ENCODE measurements around the gene CENPE. TPM values are rescaled to one million over a fixed set of nuclear protein-coding genes. Genes with fewer than 3 reads are reported as not detected.

The CENPE gene
- total and polyA plus RNA-seq, 2 donors = 2.5 to 21.2 TPM

DNA sequence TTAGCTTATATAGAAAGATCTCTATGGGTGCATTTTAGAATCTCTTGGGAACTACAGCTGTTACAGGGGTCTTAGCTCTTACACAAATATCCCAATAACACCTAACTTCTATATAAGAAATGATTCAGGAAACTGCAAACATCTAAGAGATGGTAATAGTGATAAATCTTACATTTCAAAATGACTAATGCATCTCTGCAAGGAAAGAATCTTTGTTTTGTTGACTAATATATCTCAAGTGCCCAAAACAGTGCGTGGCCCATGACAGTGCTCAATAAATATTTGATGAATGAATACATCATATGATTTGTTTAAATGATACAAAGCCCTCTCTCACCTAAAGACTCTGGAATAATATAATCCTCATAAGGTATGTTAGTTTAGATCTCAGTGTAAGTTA lies 47.5 kb downstream of the CENPE start:
- 99% methylated on average over 1 of the region's 1 CpG for WGBS
- no peaks in the 10 kb centered on the region for H3K4me1 ChIP-seq (ENCODE audit: control insufficient read depth in 2 of 2, insufficient read depth in 2 of 2, low read length in 2 of 2)
- H3K9me3 ChIP-seq (ENCODE audit: control insufficient read depth in 2 of 2, insufficient read depth in 1 of 2, low read length in 1 of 2) = no peaks in the 10 kb centered on the region
- H3K27me3 ChIP-seq (ENCODE audit: control insufficient read depth in 2 of 2, insufficient read depth in 1 of 2, low read length in 1 of 2) = no peaks in the 10 kb centered on the region
- H3K36me3 ChIP-seq (ENCODE audit: control insufficient read depth in 2 of 2, insufficient read depth in 2 of 2, low read length in 1 of 2) = peaks cover 0 to 69% of the 10 kb centered on the region in 2 donors
- DNase-seq (ENCODE audit: low read depth in 6 of 9, low spot score in 9 of 9) = no peak
- no peak overlapping the region for H3K27ac ChIP-seq (ENCODE audit: low read depth in 1 of 2, low read length in 1 of 2)
- no peak overlapping the region for H3K4me3 ChIP-seq (ENCODE audit: low read length in 2 of 2)

DNA sequence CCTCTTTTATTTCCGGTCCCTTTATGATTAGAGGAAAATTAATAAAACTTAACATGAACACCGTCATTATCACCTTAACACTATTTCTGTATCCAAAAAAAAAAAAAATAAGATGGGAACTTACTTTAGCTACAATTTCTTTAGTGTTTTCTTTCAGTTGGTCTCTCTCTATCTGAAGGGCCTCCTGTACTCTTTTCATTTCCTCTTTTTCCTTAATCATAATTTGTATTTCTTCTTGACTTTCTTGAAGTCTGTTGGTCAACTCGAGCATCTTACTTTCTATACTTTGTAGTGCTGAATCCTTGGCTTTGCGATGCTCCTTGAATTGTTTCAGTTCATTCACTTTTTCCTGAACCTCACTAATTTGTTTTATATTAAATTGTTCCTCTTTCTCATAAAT lies 53.2 kb downstream of the CENPE start:
- H3K27me3 ChIP-seq (ENCODE audit: control insufficient read depth in 2 of 2, insufficient read depth in 1 of 2, low read length in 1 of 2) = no peaks in the 10 kb centered on the region
- 98% methylated on average over 4 of the region's 4 CpGs for WGBS
- no peak for DNase-seq (ENCODE audit: low read depth in 6 of 9, low spot score in 9 of 9)
- no peaks in the 10 kb centered on the region for H3K9me3 ChIP-seq (ENCODE audit: control insufficient read depth in 2 of 2, insufficient read depth in 1 of 2, low read length in 1 of 2)
- H3K4me1 ChIP-seq (ENCODE audit: control insufficient read depth in 2 of 2, insufficient read depth in 2 of 2, low read length in 2 of 2) = no peaks in the 10 kb centered on the region
- H3K27ac ChIP-seq (ENCODE audit: low read depth in 1 of 2, low read length in 1 of 2) = no peak overlapping the region
- peaks cover 3 to 75% of the 10 kb centered on the region in 2 donors for H3K36me3 ChIP-seq (ENCODE audit: control insufficient read depth in 2 of 2, insufficient read depth in 2 of 2, low read length in 1 of 2)
- no peak overlapping the region for H3K4me3 ChIP-seq (ENCODE audit: low read length in 2 of 2)

DNA sequence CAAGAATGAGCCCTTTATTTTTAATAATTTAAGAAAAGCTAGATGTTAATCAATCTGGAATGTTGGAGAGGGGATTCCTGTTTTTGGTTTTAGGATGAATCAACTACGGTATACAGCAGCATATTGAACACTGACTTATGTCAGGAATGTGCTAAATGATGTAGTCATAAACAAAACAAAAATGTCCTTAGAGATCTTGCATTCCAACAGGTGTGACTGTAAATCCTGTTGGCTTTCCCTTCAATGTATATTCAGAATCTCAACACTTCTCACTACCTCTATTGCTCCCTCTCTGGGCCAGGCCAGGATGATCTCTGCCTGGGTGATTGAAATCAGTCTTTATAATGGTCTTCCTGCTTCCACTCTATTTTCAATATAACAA lies 60.7 kb downstream of the CENPE start:
- Histone ChIP-seq H3K27ac (ENCODE audit: low read depth in 1 of 2, low read length in 1 of 2) (no peak overlapping the region), H3K4me3 (ENCODE audit: low read length in 2 of 2) (no peak overlapping the region), H3K27me3 (ENCODE audit: control insufficient read depth in 2 of 2, insufficient read depth in 1 of 2, low read length in 1 of 2) (no peaks in the 10 kb centered on the region), H3K36me3 (ENCODE audit: control insufficient read depth in 2 of 2, insufficient read depth in 2 of 2, low read length in 1 of 2) (peaks cover 6 to 66% of the 10 kb centered on the region in 2 donors), H3K9me3 (ENCODE audit: control insufficient read depth in 2 of 2, insufficient read depth in 1 of 2, low read length in 1 of 2) (no peaks in the 10 kb centered on the region), H3K4me1 (ENCODE audit: control insufficient read depth in 2 of 2, insufficient read depth in 2 of 2, low read length in 2 of 2) (no peaks in the 10 kb centered on the region)
- WGBS = 99% methylated on average over 1 of the region's 1 CpG
- no peak for DNase-seq (ENCODE audit: low read depth in 6 of 9, low spot score in 9 of 9)

DNA sequence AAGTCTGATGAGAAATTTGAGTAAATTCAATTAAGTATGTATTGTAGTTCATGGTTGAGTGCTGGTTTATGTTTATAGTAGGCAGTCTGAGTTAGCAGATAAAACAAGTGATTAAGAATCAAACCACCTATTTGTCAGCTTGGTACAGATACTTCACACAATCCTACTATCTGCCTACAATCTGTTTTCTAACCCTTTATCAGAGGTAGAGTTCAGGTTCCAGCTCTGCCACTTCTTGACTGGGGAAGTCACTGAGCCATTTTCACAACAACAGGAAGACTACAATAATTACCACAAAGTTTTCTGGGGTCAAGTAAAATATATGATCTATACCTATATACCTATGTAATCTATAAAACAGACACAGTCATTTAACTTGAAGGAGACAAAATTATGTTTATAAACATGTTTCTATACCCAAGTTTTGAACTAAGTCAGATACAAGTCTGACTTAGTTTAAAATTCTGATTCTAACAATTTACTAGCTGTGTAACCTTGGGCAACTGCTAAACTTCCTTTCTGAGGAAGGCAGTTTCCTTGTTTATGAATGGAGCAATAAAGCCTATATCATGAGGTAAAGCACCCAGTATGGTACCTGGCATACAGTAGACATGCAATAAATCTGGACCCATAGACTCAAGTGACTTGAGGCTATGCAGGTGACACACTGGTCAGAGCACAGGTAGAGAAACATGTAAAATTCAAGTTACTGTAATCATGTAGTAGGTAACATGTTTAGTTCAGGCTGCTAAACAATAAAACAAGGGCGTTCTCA lies 61.3 kb downstream of the CENPE start:
- Histone ChIP-seq H3K9me3 (ENCODE audit: control insufficient read depth in 2 of 2, insufficient read depth in 1 of 2, low read length in 1 of 2) (no peaks in the 10 kb centered on the region), H3K4me3 (ENCODE audit: low read length in 2 of 2) (no peak overlapping the region), H3K4me1 (ENCODE audit: control insufficient read depth in 2 of 2, insufficient read depth in 2 of 2, low read length in 2 of 2) (no peaks in the 10 kb centered on the region), H3K36me3 (ENCODE audit: control insufficient read depth in 2 of 2, insufficient read depth in 2 of 2, low read length in 1 of 2) (peaks cover 6 to 66% of the 10 kb centered on the region in 2 donors), H3K27ac (ENCODE audit: low read depth in 1 of 2, low read length in 1 of 2) (no peak overlapping the region), H3K27me3 (ENCODE audit: control insufficient read depth in 2 of 2, insufficient read depth in 1 of 2, low read length in 1 of 2) (no peaks in the 10 kb centered on the region)
- DNase-seq (ENCODE audit: low read depth in 6 of 9, low spot score in 9 of 9) = no peak
- WGBS = 45% methylated on average over 1 of the region's 1 CpG

DNA sequence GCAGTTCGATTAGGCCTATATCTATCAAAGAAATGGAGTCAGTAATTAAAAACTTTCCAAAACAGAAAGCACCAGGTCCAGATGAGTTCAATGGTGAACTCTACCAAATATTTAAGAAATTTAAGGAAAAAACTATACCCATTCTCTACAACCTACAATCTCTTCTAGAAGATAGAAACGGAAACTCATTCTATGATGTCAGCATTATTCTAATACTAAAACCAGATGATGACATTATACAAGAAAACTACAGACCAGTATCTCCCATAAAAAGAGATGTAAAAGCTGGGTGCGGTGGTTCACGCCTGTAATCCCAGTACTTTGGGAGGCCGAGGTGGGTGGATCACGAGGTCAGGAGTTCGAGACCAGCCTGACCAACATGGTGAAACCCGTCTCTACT lies 69.0 kb downstream of the CENPE start:
- DNase-seq (ENCODE audit: low read depth in 6 of 9, low spot score in 9 of 9) = no peak
- Histone ChIP-seq H3K4me3 (ENCODE audit: low read length in 2 of 2) (no peak overlapping the region), H3K4me1 (ENCODE audit: control insufficient read depth in 2 of 2, insufficient read depth in 2 of 2, low read length in 2 of 2) (no peaks in the 10 kb centered on the region), H3K27me3 (ENCODE audit: control insufficient read depth in 2 of 2, insufficient read depth in 1 of 2, low read length in 1 of 2) (no peaks in the 10 kb centered on the region), H3K27ac (ENCODE audit: low read depth in 1 of 2, low read length in 1 of 2) (no peak overlapping the region), H3K36me3 (ENCODE audit: control insufficient read depth in 2 of 2, insufficient read depth in 2 of 2, low read length in 1 of 2) (peaks cover 0 to 33% of the 10 kb centered on the region in 2 donors), H3K9me3 (ENCODE audit: control insufficient read depth in 2 of 2, insufficient read depth in 1 of 2, low read length in 1 of 2) (no peaks in the 10 kb centered on the region)
- 90% methylated on average over 8 of the region's 8 CpGs for WGBS

DNA sequence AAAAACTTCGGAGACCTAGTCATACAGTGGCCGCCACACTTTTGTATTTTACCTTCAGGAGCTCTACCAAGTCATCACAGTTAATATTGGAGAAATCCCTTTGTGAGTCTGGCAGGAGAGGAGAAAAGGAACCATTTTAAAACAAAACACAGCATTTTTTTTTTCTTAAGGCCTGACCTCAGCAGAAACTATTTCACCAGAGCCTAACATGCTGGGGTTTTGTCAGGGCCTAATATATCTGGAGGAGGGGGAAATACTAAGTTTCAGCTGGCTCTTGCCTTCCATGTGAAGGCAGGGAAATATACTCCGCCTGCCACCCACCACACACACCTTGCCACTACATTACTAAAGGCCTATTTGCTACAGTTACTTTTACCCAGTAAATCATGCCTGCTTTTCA lies 72.0 kb downstream of the CENPE start:
- H3K4me1 ChIP-seq (ENCODE audit: control insufficient read depth in 2 of 2, insufficient read depth in 2 of 2, low read length in 2 of 2) = no peaks in the 10 kb centered on the region
- H3K9me3 ChIP-seq (ENCODE audit: control insufficient read depth in 2 of 2, insufficient read depth in 1 of 2, low read length in 1 of 2) = no peaks in the 10 kb centered on the region
- WGBS = 98% methylated on average over 3 of the region's 3 CpGs
- H3K4me3 ChIP-seq (ENCODE audit: low read length in 2 of 2) = no peak overlapping the region
- peaks cover 4 to 34% of the 10 kb centered on the region in 2 donors for H3K36me3 ChIP-seq (ENCODE audit: control insufficient read depth in 2 of 2, insufficient read depth in 2 of 2, low read length in 1 of 2)
- no peaks in the 10 kb centered on the region for H3K27me3 ChIP-seq (ENCODE audit: control insufficient read depth in 2 of 2, insufficient read depth in 1 of 2, low read length in 1 of 2)
- no peak overlapping the region for H3K27ac ChIP-seq (ENCODE audit: low read depth in 1 of 2, low read length in 1 of 2)
- no peak for DNase-seq (ENCODE audit: low read depth in 6 of 9, low spot score in 9 of 9)

DNA sequence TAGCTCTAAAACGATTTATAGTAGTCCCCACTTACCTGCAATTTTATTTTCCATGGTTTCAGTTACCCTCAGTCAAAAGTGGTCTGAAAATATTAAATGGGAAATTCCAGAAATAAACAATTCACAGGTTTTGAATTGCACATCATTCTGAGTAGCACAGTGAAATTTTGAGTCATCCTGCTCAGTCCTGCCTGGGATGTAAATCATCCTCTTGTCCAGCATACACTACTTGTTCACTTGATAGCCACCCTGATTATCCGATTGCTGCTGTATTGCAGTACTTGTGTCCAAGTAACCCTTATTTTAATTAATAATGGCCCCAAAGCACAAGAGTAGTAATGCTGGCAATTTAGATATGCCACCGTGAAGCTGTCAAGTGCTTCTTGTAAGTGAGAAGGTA lies 75.0 kb downstream of the CENPE start:
- Histone ChIP-seq H3K4me3 (ENCODE audit: low read length in 2 of 2) (no peak overlapping the region), H3K4me1 (ENCODE audit: control insufficient read depth in 2 of 2, insufficient read depth in 2 of 2, low read length in 2 of 2) (no peaks in the 10 kb centered on the region), H3K27ac (ENCODE audit: low read depth in 1 of 2, low read length in 1 of 2) (no peak overlapping the region), H3K36me3 (ENCODE audit: control insufficient read depth in 2 of 2, insufficient read depth in 2 of 2, low read length in 1 of 2) (peaks cover 6 to 43% of the 10 kb centered on the region in 2 donors), H3K9me3 (ENCODE audit: control insufficient read depth in 2 of 2, insufficient read depth in 1 of 2, low read length in 1 of 2) (no peaks in the 10 kb centered on the region), H3K27me3 (ENCODE audit: control insufficient read depth in 2 of 2, insufficient read depth in 1 of 2, low read length in 1 of 2) (no peaks in the 10 kb centered on the region)
- no peak for DNase-seq (ENCODE audit: low read depth in 6 of 9, low spot score in 9 of 9)
- 81% methylated on average over 3 of the region's 3 CpGs for WGBS

DNA sequence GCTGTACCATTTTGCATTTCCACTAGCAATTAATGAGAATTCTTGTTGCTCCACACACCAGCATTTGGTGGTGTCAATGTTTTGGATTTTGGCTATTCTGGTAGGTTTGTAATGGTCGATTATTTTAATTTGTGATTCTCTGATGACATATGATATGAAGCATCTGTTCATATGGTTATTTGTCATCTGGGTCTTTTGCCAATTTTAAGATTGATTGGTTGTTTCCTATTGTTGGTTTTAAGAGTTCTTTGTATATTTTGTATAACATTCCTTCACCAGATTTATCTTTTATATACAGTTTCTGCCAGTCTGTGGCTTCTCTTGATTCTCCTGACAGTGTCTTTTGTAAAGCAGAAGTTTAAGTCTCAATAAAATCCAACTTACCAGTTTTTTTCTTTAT lies 80.0 kb downstream of the CENPE start:
- whole genome bisulfite sequencing = 100% methylated on average over 1 of the region's 1 CpG

DNA sequence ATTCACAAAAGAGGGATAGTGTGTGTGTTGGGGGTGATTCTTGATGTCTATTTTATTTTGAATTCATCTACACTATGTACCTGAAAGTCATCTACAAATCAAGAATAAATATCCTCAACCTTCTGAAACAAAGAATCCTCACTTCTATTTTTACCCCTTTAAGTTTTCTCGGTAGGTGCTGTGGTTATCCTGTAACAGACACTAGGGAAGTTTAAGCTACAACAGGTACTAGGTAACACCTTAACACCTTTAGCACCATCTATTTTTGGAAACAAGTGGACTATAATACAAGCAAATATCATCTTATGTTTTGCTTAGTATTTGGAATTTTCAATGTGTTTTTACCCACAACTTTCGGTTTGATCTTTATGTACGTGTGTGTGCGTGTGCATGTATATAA lies 86.5 kb downstream of the CENPE start:
- DNase-seq (ENCODE audit: low read depth in 6 of 9, low spot score in 9 of 9) = no peak
- Histone ChIP-seq H3K27me3 (ENCODE audit: control insufficient read depth in 2 of 2, insufficient read depth in 1 of 2, low read length in 1 of 2) (no peaks in the 10 kb centered on the region), H3K9me3 (ENCODE audit: control insufficient read depth in 2 of 2, insufficient read depth in 1 of 2, low read length in 1 of 2) (no peaks in the 10 kb centered on the region), H3K4me1 (ENCODE audit: control insufficient read depth in 2 of 2, insufficient read depth in 2 of 2, low read length in 2 of 2) (no peaks in the 10 kb centered on the region), H3K36me3 (ENCODE audit: control insufficient read depth in 2 of 2, insufficient read depth in 2 of 2, low read length in 1 of 2) (peaks cover 19 to 55% of the 10 kb centered on the region in 2 donors), H3K4me3 (ENCODE audit: low read length in 2 of 2) (no peak overlapping the region), H3K27ac (ENCODE audit: low read depth in 1 of 2, low read length in 1 of 2) (no peak overlapping the region)
- WGBS = 82% methylated on average over 4 of the region's 4 CpGs

More for the DNA sequence above, 80.0 kb downstream of the CENPE start:
- H3K4me1 ChIP-seq (ENCODE audit: control insufficient read depth in 2 of 2, insufficient read depth in 2 of 2, low read length in 2 of 2) = no peaks in the 10 kb centered on the region
- H3K4me3 ChIP-seq (ENCODE audit: low read length in 2 of 2) = no peak overlapping the region
- H3K27ac ChIP-seq (ENCODE audit: low read depth in 1 of 2, low read length in 1 of 2) = no peak overlapping the region
- H3K9me3 ChIP-seq (ENCODE audit: control insufficient read depth in 2 of 2, insufficient read depth in 1 of 2, low read length in 1 of 2) = no peaks in the 10 kb centered on the region
- no peak for DNase-seq (ENCODE audit: low read depth in 6 of 9, low spot score in 9 of 9)
- peaks cover 6 to 37% of the 10 kb centered on the region in 2 donors for H3K36me3 ChIP-seq (ENCODE audit: control insufficient read depth in 2 of 2, insufficient read depth in 2 of 2, low read length in 1 of 2)
- H3K27me3 ChIP-seq (ENCODE audit: control insufficient read depth in 2 of 2, insufficient read depth in 1 of 2, low read length in 1 of 2) = no peaks in the 10 kb centered on the region

Data from thymus (tissue), 11 donors.